ENCODE results near the gene PSMG3.
A peak's percentile ranks its signal among the peaks of the same experiment; 100 is the strongest.

The PSMG3 gene

GRCh38 chr7:1557006-1557405 is 12.8 kb downstream of the PSMG3 start:
- no peak for DNase-seq

GRCh38 chr7:1555813-1556543 is 13.9 kb downstream of the PSMG3 start, which contains the start of gene TMEM184A:
Gene TMEM184A, minus strand, starts transcription at chr7:1556205. Its CDS starts 721 bp downstream, at chr7:1555484.
- DNase-seq, result peak; percentile 44

DNA sequence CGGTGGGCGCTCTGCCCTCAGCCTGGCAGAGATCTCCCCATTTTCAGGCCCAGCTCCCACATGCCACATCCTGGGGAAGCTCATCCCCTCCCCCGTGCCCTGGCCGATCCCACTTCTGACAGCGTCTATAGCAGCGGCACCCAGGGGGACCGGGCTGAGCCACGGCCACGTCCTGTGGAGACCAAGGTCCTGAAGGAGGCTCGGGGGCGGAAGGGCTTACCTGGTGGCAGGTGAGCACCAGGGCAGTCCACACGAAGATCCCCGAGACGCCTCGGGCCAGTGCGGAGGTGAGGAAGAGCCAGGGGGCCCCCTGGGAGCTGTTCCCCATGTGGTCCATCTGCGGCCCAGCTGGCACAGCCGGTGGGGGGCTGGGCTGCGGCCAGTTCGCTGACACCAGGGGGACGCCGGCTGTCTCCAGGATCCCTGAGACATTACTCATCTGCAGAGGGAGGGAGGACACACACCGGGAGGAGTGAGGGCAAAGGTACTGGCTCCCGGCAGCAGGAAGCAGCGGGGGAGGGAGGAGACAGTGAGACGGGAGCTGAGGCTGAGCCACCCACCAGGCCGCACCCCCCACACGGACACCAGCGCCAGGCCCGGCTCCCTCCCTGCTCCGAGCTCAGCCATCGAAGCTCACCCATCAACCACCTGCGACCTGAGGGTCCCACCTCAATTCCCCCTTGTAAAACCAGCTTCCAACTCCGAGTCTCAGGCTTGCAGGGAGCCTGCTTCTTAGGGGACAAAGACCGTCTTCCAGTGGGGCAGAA is 14.6 kb downstream of the PSMG3 start:
- no peak for DNase-seq

GRCh38 chr7:1554333-1555045 is 15.3 kb downstream of the PSMG3 start:
- no peak for DNase-seq

GRCh38 chr7:1553512-1554210 is 16.2 kb downstream of the PSMG3 start:
- no peak for DNase-seq

DNA sequence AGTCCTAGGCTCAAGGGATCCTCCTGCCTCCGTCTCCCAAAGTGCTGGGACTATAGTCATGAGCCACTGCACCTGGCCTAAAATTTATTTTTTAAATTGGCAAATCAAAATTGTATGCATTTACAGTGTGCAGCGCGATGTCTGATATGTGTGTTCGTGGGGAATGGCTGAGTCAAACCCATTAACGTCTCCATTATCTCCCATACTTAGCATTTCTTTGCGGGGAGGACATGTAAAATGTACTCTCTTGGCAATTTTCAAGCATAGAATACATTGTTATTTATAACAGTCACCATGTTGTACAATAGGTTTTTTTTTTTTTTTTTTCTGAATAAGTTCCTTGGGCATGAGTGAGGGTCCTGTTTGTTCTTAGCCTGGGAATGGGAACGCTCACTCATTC is 17.6 kb downstream of the PSMG3 start:
- no peak for DNase-seq

DNA sequence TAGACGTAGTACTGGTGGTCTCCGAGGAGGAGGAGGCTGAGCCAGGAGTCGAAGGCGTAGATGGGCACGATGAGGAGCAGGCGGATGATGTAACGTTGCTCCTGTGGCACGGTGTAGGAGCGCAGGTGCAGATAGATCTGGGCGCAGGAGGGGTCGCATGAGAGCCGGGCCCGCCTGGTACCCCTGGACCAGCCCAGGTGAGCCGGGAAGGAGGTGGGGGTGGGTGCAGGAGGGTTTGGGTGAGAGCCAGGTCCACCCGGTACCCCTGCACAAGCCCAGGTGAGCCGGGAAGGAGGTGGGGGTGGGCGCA is 19.0 kb downstream of the PSMG3 start:
- no peak for DNase-seq

GRCh38 chr7:1550005-1550845 is 19.6 kb downstream of the PSMG3 start:
- DNase-seq, result no peak

- DNase-seq, result no peak
Observed at GRCh38 chr7:1549357-1550004, 20.4 kb downstream of the PSMG3 start.

- DNase-seq, result no peak
Observed at GRCh38 chr7:1548944-1549343, 20.9 kb downstream of the PSMG3 start.

DNA sequence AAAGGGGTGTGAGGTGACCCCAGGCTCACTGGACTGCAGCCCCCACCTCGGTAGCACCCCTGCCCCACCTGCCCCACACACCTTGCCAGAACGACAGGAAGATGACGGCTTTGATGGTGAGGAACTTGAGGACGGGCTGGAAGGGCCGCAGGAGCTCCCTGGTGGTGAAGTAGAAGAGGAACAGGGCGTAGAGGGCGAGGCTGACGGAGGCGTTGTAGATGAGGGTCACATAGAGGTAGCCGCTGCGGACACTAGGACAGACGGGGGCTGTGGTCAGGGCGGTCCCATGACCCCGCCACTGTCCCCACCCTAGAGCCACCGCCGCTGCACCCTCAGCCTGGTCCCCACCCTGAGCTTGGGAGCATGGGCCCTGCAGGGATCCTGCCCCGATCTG is 21.4 kb downstream of the PSMG3 start:
- no peak for DNase-seq

DNA sequence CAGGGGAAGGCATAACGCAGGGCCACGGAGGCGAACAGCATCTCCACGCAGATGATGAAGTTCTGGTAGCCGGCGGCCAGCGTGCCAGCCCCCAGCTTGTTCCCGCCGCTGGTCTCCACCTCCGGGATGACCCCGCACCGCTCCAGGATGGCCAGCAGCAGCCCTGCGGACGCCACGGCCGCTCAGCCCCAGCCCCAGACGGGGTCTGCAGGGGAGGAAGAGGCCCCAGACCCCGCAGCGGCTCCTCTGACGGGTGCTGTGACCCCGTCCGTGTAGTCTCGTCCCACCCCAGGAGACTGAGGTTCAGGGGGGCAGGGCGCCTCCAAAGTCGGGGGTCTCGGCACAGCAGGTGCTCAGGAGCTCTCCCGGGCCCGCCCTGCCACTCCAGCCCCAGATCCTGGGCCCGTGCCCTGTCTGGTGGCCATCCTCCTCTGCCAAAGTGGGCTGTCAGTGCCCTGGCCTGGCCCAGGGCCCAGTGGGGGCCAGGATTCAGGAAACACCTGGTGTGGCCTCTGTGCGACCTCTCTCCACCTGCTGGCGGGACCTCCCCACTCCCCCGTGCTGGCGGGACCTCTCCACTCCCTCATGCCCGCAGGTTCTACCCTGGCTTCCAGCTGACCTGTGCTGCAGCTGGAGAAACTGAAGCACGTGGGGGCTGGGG is 21.9 kb downstream of the PSMG3 start:
- DNase-seq, result no peak

DNA sequence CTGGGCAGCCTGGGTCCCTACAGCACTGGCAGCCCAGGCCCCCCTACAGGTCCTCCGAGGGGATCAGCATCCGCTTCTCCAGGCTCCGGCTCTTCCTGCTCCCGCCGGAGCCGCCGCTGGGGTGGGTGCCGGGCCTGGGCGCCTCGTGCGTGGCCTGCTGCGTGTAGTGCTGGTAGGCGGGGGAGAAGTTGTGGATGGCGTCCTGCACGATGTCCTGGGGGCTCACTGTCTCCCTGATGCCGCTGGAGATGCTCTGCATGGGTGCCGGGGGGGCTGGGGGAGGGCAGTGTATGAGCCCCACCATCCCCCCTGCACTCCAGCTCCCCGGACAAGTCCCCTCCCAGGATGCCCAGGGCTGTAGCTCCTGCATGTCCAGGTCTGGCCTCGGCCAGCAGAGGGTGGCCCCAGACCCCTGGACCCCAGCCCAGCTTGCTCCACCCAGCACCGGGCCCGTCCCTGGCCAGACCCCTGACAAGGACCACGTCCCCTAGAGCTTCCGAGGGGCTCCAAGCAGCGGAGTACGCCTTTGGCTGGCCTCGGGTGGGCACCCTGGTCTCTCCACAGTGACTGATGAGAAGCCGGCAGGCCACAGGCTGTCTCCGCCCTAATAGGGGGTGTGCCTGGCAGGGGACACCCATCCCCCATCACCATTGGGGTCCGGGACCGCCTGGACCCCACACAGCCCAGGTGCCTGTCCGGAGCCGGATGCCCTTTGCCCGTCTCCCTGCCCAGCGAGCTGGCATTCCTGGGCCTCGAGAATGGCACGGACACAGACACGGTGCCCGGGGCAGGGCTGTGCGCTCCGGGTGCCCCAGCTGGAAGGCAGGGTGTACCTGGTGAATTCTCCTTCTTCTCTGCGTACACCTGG is 22.7 kb downstream of the PSMG3 start:
- DNase-seq, result no peak

DNA sequence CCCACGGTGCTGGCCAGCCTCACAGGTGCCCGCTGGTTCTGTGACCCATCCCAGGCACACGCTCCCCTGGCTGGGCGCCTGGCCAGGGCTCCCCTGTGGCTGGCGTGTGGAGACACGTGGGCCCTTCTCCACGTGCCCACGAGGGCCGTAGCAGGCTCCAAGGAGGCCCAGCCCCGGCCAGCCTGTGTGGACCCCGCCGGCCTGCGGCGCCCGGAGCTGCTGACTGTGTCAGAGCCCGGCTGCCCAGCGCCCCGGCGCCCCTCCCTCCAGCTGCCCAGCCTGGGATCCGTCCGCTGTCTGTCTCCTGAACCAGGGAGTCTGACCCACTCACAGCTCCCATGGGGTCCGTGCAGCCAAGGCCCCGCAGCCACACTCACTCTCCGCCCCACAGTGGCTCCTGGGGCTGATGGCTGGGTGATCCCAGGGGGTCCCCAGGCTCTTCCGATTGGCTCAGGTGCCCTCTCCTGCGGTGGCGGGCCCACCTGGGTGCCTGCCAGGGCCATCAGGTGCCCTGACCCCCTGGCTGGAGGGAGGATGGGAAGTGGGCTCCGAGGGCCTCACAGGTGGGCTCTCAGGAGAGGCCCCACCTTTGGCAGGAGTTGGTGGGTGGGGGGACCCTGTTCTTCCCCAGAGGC is 23.4 kb downstream of the PSMG3 start:
- no peak for DNase-seq

- no peak for DNase-seq
Observed at GRCh38 chr7:1545417-1546246, 24.2 kb downstream of the PSMG3 start.

DNA sequence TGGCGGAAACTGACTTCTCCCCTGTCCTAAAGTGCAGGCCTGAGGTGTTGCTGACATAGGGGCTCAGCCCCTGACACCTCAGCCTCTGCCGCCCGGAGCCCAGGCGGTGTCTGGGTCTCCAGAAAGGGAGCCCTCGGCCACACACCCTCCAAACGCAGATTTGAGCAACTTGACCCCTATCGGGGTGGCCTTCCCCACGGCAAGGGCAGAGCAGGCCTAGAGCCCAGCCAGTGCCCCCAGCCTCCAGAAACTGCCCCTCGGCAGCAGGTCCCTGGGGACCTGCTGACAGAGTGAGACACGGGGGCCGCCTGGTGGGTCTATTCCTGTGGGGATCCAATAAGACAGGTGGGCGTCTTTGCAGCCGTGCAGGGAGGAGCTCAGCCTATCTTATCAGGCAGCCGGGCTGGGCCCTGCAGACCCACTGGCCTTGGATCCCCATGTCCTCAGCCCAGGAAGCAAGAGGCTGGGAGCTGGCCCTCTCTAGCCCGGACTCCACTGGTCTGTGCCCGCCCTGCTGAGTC is 24.9 kb downstream of the PSMG3 start:
- no peak for DNase-seq

DNA sequence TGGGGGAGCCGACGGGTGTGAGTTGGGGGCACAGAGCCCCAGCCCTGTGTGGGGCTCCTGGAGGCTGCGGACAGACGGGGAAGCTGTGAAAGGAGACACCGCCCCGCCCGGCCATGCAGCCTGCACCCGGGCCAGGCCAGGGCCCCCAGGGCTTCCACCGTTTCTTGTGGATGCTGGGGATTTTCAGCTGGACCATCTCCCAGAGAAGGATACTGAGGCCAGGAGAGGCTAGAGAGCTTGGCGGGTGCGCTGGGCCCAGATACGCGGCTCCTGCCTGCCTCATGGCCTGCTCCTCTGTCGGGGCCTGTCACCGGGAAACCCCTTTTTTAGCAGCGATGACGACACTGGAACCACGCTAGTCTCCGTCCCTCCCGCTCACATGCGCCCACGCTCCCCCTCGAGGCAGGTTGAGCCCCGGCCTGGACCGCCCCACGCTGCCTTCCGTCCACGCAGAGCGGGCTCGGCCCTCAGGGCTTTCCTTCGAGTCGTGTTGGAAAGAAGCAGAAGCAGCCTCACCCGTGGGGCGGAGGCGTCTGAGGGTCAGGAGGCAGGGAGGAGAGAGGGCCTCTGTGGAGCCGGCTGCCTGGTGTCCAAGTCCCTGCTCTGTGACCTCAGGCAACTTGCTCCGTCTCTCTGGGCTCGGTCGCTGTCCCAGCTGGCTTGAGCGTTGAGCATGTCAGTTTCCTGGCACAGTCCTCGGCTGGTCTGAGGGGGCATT is 25.5 kb downstream of the PSMG3 start:
- no peak for DNase-seq

GRCh38 chr7:1543826-1544177 is 26.0 kb downstream of the PSMG3 start:
- DNase-seq, result no peak

Data from stimulated activated CD4-positive, alpha-beta T cell treated with anti-CD3 and anti-CD28 coated beads, Interleukin-1b, Interleukin-23, amount 100 ng/mL, for 48 hours (primary cell).